GM21786 (cell line): ENCODE data around the gene STUB1.
A peak's percentile ranks its signal among the peaks of the same experiment; 100 is the strongest.

Experiments used
- ATAC-seq: cut with Tn5 transposase; IDR thresholded peaks from one replicate; pipeline ENCODE4 v1.9.1; 2021; ENCODE audit not compliant: unreplicated experiment

The STUB1 gene

DNA sequence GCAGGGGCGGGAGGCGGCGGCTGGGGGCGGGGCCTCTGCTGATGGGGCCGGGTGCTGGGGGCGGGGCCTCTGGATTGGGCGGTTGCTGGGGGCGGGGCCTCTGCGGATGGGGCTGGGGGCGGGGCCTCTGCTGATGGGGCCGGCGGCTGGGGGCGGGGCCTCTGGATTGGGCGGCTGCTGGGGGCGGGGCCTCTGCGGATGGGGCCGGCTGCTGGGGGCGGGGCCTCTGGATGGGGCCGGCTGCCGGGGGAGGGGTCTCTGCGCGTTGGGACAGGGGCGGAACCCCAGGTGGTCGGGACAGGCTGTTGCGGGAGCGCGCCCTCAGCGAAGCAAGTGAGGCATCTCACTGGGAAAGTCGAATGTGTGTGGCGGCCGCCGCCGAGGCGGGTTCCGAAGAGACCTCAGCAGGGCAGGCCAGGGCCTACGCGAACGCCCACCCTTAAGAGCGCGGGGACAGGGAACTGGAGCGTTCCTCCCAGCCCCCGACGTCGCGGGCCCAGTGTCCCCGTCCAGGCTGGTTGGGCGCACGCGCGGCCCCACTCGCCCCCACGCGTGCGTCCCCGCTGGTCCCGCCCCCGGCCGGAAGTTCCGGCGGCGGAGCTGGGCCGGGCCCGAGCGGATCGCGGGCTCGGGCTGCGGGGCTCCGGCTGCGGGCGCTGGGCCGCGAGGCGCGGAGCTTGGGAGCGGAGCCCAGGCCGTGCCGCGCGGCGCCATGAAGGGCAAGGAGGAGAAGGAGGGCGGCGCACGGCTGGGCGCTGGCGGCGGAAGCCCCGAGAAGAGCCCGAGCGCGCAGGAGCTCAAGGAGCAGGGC is at the start of gene STUB1:
Gene STUB1, plus strand, starts transcription at position 597 of the 811 bp plus-strand sequence. Its CDS starts 116 bp downstream, at position 713.
- peak; percentile 37 for ATAC-seq

DNA sequence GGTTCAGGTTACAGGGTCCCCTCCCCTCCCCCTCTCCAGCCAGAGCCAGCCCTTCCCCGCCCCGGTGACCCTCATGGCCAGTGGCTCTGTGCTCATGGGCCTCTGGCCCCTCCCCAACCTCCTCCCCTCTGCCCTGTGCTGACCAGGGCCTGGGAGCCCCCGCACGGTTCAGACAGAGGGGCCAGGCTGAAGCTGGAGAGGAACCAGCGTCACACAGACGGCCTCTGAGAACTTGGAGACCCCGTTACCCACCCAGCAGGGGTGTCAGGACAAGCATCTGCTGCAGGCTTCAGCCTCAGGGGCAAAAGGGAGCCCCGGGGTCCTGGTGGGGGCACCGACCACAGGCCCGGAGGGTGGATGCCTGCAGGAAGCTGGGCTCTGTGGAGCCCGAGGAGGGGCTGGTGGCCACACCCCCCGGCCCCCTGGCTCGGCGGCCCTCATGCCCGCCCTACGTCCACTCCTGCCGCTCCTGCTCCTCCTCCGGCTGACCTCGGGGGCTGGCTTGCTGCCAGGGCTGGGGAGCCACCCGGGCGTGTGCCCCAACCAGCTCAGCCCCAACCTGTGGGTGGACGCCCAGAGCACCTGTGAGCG is 49.3 kb upstream of the STUB1 start, which contains the start of gene WFIKKN1:
Gene WFIKKN1, plus strand, starts transcription at position 171 of the 591 bp plus-strand sequence. Its CDS starts 269 bp downstream, at position 440.
- ATAC-seq, result no peak

GRCh38 chr16:631808-632358 is 48.3 kb upstream of the STUB1 start:
- no peak for ATAC-seq

- no peak for ATAC-seq
These were observed 47.5 kb upstream of the STUB1 start for GRCh38 chr16:632486-633335.

- no peak for ATAC-seq
These were observed 46.7 kb upstream of the STUB1 start for GRCh38 chr16:633336-634050.

- no peak for ATAC-seq
These were observed 46.0 kb upstream of the STUB1 start for GRCh38 chr16:634051-634670.

- ATAC-seq, result no peak
These were observed 45.2 kb upstream of the STUB1 start for GRCh38 chr16:634996-635395.

DNA sequence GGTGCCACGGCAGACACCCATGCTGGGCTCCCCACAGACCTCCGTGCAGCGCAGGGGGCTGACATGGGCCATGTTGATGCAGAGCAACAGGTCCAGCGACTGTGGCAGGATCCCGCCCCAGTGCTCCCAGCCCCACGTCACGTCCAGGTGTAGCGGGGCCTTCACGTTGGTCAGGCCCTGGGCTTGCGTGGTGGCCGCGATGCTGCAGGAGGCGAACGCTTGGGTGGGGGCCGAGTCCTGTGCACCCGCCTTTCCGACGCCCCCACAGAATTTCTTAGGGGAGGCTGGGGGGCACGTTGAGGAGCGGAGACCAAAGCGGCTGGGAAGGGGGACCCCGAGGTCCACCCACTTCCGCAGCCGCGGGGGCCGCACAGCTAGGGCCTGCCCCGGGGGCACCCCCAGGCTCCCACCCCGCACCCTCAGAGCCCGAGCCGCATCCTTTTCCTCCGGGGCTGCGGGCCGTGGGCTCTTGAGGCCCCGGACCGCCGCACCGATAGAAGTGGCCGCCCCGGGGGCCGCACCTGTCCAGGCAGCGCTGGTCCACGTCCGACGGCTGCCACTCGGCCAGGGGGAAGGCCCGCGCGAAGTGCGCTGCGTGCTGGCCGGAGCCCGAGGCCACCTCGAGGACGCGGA is 44.5 kb upstream of the STUB1 start:
- ATAC-seq, result peak; percentile 6

DNA sequence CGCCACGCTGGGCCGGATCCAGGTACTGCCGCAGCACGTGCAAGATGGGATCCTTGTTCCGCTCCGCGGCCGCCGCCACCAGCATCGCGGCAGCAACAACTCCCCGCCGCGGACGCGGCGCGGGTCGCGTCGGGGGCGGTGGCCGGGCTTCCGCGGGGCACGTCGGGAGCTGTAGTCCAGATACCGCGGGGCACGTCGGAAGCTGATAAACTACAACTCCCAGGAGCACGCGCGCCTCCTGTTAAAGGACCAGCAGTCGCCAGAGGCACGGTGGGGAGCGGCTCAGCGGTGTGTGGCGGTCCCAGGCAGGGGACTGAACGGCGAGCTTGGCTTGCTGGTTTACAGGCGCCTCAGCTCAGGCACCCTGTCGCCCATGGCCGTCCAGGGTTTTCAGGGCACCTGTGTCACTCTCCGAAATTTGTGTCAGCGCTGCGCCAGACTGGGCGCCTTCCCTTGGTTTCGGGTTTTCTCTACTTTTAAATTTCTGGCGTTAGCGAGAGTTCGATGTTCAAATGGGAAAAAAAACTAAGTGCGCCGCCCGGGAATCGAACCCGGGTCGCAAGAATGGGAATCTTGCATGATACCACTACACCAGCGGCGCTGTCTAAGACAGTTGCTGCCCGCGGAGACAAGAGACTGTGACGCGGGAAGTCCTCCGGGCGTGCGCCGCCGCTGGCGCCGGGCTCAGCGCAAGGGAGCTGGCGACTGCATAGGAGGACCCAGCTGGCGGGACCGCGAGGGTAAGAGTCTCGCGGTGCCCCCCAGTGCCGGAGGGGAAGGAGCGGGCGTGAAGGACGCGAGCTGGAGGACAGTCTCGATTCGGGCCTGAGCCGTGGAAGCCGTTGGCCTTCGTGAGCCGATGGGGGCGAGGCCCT is 43.8 kb upstream of the STUB1 start, which contains the start of gene METTL26:
Gene METTL26, minus strand, starts transcription at position 100 of the 875 bp plus-strand sequence. Its CDS starts 15 bp downstream, at position 85.
- peak; percentile 79 for ATAC-seq

GRCh38 chr16:637081-638018 is 42.9 kb upstream of the STUB1 start:
- ATAC-seq, result no peak

DNA sequence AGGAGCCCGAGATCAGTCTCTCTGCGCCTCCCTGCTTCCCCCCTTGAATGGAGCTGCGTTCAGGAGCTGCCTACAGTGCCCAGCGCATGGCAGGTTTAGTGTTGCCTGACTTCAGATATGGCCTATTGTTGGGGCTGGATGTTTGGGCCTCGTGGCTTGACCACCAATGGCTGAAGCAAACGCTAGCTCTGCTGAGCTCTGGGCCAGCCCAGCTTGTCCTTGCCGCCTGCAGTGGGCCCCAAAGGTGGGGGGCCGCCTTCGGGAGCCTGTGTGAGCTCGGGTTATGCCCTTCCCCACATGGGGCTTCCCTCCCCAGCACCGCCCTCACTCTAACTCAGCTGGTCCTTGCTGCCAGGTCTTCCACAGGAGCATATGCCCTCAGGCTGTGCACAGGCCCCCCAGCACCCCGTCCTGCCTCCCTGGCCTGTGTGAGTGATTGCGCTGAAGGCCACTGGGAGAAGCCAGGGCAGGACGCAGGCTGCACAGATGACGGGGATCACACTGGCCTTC is 42.1 kb upstream of the STUB1 start:
- no peak for ATAC-seq

GRCh38 chr16:638836-639235 is 41.4 kb upstream of the STUB1 start:
- no peak for ATAC-seq

DNA sequence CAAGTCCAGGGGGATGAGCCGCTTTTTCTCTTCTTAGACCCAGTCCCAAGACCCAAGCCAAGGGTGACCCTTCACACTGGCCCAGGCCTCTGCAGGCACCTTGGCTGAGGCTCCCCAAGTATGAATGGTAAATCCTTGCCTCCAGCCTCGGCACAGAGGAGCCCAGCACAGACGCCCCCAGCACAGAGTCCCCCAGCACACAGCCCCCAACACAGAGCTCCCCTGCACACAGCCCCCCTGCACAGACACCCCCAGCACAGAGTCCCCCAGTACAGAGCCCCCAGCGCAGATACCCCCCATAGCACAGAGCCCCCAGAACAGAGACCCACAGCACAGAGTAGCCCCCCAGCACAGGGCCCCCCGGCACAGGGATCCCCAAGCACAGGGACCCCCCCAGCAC is 39.6 kb upstream of the STUB1 start:
- no peak for ATAC-seq

DNA sequence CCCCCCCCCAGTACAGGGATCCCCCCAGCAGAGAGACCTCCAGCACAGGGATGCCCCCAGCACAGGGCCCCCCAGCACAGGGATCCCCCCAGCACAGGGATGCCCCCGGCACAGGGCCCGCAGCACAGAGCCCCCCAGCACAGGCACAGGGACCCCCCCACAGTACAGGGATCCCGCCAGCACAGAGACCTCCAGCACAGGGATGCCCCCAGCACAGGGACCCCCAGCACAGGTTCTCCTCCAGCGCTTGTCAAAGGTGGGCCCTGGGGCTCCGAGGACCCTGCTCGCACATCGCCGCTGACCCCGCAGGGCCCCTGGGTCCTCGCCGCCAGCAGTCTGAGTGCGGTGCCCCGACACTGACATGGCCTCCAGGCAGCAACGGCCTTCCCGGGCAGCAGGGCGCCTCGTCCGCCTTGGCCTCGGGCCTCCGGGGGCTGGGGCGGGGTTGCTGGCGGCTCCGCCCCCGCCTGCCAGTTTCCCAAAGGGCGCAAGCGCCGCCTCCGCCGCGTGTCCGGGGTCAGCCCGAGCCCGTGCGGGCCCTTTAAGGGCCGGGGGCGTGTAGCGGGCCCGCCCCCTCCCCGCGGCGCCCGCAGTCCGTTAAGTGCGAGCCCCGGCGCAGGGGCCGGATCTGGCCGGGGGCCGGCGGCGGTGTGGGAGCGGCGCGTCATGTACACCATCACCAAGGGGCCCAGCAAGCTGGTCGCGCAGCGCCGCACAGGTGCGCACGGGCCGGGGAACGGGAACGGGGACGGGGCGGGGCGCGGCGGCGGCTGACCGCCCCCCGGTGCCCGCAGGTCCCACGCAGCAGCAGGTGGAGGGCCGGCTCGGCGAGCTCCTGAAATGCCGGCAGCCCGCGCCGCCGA is 38.7 kb upstream of the STUB1 start, which contains the start of gene MCRIP2:
Gene MCRIP2, plus strand, starts transcription at position 503 of the 863 bp plus-strand sequence. Its CDS starts 164 bp downstream, at position 667.
- ATAC-seq, result peak; percentile 61

DNA sequence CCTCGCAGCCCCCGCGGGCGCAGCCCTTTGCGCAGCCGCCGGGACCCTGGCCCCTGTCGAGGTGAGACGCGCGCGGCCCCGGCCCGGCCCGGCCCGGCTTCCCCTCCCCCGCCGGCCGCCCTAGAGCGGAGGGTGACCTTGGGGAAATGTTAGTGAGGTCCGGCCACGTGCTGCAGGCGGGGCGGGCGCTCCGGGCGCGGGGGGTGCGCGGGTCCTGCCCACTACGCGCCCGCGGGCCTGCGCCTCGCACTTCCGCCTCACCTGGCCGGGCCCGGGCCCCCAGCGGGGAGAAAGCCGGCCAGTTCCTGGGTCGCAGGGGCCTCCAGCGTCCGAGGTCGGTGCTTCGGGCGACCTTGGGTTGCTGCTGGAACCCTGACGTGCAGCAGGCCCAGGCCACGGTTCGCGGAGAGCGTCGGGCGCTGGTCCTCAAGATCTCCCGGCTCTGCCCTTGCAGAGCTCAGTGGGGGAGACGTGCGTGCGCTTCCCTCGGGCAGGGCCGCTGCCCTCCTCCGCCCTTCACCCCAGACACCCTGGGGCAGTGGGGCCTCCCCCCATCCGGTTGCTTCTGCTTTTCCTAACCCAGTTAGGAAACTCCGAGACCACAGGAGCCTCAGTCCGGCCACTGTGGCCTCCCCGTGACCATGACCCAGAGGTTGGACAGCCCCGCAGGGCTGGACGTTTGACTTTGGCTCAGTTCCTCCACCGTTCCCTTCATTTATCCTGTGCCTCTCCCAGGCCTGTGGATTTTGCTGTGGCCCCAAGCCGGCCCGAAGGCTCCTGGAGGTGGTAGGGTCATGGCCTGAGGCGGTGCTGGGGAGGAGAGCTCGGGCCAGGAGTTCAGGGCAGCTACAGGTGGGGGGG is 37.8 kb upstream of the STUB1 start:
- peak; percentile 29 for ATAC-seq
